Measurements from ENCODE around the gene MCM10.

Gene MCM10

GRCh38 chr10:13183625-13184024 is 22.3 kb downstream of the MCM10 start:
- no peak overlapping the region for H3K4me2 ChIP-seq (ENCODE audit: low read length)

GRCh38 chr10:13184276-13184675 is 22.9 kb downstream of the MCM10 start:
- Histone ChIP-seq H3K9me3 (ENCODE audit: control insufficient read depth, insufficient read depth, low read length) (no peaks in the 10 kb centered on the region), H3K4me2 (ENCODE audit: low read length) (no peak overlapping the region), H3F3A (ENCODE audit: control insufficient read depth, insufficient read depth) (no peaks in the 10 kb centered on the region), H3K4me1 (ENCODE audit: control insufficient read depth, low read length) (no peaks in the 10 kb centered on the region), H3K36me3 (ENCODE audit: control insufficient read depth, low read length) (peaks cover 97% of the 10 kb centered on the region), H3K27ac (ENCODE audit: low read depth, low read length) (no peak overlapping the region), H3K27me3 (ENCODE audit: control insufficient read depth, low read length) (no peaks in the 10 kb centered on the region), H3K79me2 (ENCODE audit: control insufficient read depth, low read length) (0 out of 2 replicates have a peak, but pooled peaks cover under 1% of the 10 kb centered on the region), H3K4me3 (ENCODE audit: low read length) (no peak overlapping the region), H4K20me1 (ENCODE audit: control insufficient read depth, insufficient read depth, low read depth, low read length) (no peaks in the 10 kb centered on the region; the same call in 1 of the 2 replicates), H3K9me2 (replicated peaks; ENCODE audit: control insufficient read depth, low read length) (no peaks in the 10 kb centered on the region)
- TF ChIP-seq CTCF (IDR thresholded peaks at IDR 0.05; ENCODE audit: low read depth, low read length, poor library complexity, severe bottlenecking) = no peak

More at GRCh38 chr10:13183625-13184024, 22.3 kb downstream of the MCM10 start:
- no peak overlapping the region for H3K27ac ChIP-seq (ENCODE audit: low read depth, low read length)
- peaks cover 7% of the 10 kb centered on the region; the same call in 1 of the 2 replicates for H3K79me2 ChIP-seq (ENCODE audit: control insufficient read depth, low read length)
- no peaks in the 10 kb centered on the region for H3K4me1 ChIP-seq (ENCODE audit: control insufficient read depth, low read length)
- H3K36me3 ChIP-seq (ENCODE audit: control insufficient read depth, low read length) = peaks cover 97% of the 10 kb centered on the region
- no peaks in the 10 kb centered on the region for H3K9me2 ChIP-seq (replicated peaks; ENCODE audit: control insufficient read depth, low read length)
- no peaks in the 10 kb centered on the region for H3K9me3 ChIP-seq (ENCODE audit: control insufficient read depth, insufficient read depth, low read length)
- no peak overlapping the region for H3K4me3 ChIP-seq (ENCODE audit: low read length)
- no peaks in the 10 kb centered on the region; the same call in 1 of the 2 replicates for H4K20me1 ChIP-seq (ENCODE audit: control insufficient read depth, insufficient read depth, low read depth, low read length)
- no peaks in the 10 kb centered on the region for H3K27me3 ChIP-seq (ENCODE audit: control insufficient read depth, low read length)
- TF ChIP-seq CTCF (IDR thresholded peaks at IDR 0.05; ENCODE audit: low read depth, low read length, poor library complexity, severe bottlenecking) (no peak), EZH2phosphoT487 (IDR thresholded peaks at IDR 0.05; ENCODE audit: borderline replicate concordance, low read length) (no peak)
- no peaks in the 10 kb centered on the region for H3F3A ChIP-seq (ENCODE audit: control insufficient read depth, insufficient read depth)

- Histone ChIP-seq H3F3A (ENCODE audit: control insufficient read depth, insufficient read depth) (no peaks in the 10 kb centered on the region), H3K9me3 (ENCODE audit: control insufficient read depth, insufficient read depth, low read length) (no peaks in the 10 kb centered on the region), H3K27me3 (ENCODE audit: control insufficient read depth, low read length) (no peaks in the 10 kb centered on the region), H3K9me2 (replicated peaks; ENCODE audit: control insufficient read depth, low read length) (no peaks in the 10 kb centered on the region), H3K4me1 (ENCODE audit: control insufficient read depth, low read length) (no peaks in the 10 kb centered on the region), H3K4me2 (ENCODE audit: low read length) (no peak overlapping the region), H3K79me2 (ENCODE audit: control insufficient read depth, low read length) (no peaks in the 10 kb centered on the region), H4K20me1 (ENCODE audit: control insufficient read depth, insufficient read depth, low read depth, low read length) (no peaks in the 10 kb centered on the region; the same call in 1 of the 2 replicates), H3K36me3 (ENCODE audit: control insufficient read depth, low read length) (peaks cover 97% of the 10 kb centered on the region), H3K4me3 (ENCODE audit: low read length) (no peak overlapping the region), H3K27ac (ENCODE audit: low read depth, low read length) (no peak overlapping the region)
- no peak for TF ChIP-seq CTCF (IDR thresholded peaks at IDR 0.05; ENCODE audit: low read depth, low read length, poor library complexity, severe bottlenecking)
- no peak for TF ChIP-seq EZH2phosphoT487 (IDR thresholded peaks at IDR 0.05; ENCODE audit: borderline replicate concordance, low read length)
Measured at GRCh38 chr10:13184730-13185514, 23.6 kb downstream of the MCM10 start.
